IMR-90 (cell line): ENCODE results near the gene OR5B2. TPM values are rescaled to one million over a fixed set of nuclear protein-coding genes. Genes with fewer than 3 reads are reported as not detected.
A peak's percentile ranks its signal among the peaks of the same experiment; 100 is the strongest.

ENCODE experiments used
- ATAC-seq: fragments of 200-7000 bp; cut with Tn5 transposase; 2 replicates; pipeline ENCODE4 v1.9.1; 2020; ENCODE audit warnings: low read depth, mild to moderate bottlenecking, moderate library complexity
- BruUV-seq: library from RNA; stranded (reverse); fragments of 400-500 nt; replicated peaks from 2 replicates; lab custom pipeline; 2021; lab: Mats Ljungman, UMichigan
- CTCF ChIA-PET: fragments of 300-600 bp; formaldehyde crosslinking; extraction: SDS; loops from one replicate; lab custom pipeline; 2021; ENCODE audit warnings: antibody characterized with exemption; lab: Yijun Ruan, JAX
- POLR2A ChIA-PET: fragments of 300-600 bp; sonication (Branson Sonifier 250); formaldehyde crosslinking; loops from one replicate; lab custom pipeline; 2022; ENCODE audit warnings: antibody characterized with exemption; ENCODE audit not compliant: unreplicated experiment; lab: Charles Lee
- DNase-seq: peaks from one replicate; pipeline ENCODE4 v3.0.0; 2013
- H2AFZ ChIP-seq: replicated peaks from 2 replicates; pipeline ENCODE3; 2013; ENCODE audit warnings: low read length, mild to moderate bottlenecking; ENCODE audit not compliant: poor library complexity
- H2AK5ac ChIP-seq: 2 replicates; pipeline ENCODE4 v1.6.1; 2013; ENCODE audit warnings: low read depth, low read length, inconsistent platforms
- H2AK9ac ChIP-seq: replicated peaks from 2 replicates; pipeline ENCODE3; 2013; ENCODE audit warnings: mild to moderate bottlenecking, low read depth, low read length, moderate library complexity; ENCODE audit not compliant: poor library complexity
- H2BK120ac ChIP-seq: 2 replicates; pipeline ENCODE4 v1.6.1; 2013; ENCODE audit warnings: low read depth, low read length, inconsistent platforms
- H2BK15ac ChIP-seq: 3 replicates; pipeline ENCODE4 v1.6.1; 2013; ENCODE audit warnings: low read depth, low read length, inconsistent platforms
- H2BK20ac ChIP-seq: 2 replicates; pipeline ENCODE4 v1.6.1; 2013; ENCODE audit warnings: low read depth, mild to moderate bottlenecking, inconsistent platforms, low read length, moderate library complexity
- H2BK5ac ChIP-seq: 2 replicates; pipeline ENCODE4 v1.6.1; 2013; ENCODE audit warnings: mild to moderate bottlenecking, low read depth, low read length, inconsistent platforms; ENCODE audit not compliant: poor library complexity, severe bottlenecking
- H3K14ac ChIP-seq: replicated peaks from 2 replicates; pipeline ENCODE4 v1.6.1; 2013; ENCODE audit warnings: low read depth, low read length, inconsistent platforms
- H3K18ac ChIP-seq: 2 replicates; pipeline ENCODE4 v1.6.1; 2013; ENCODE audit warnings: low read depth, low read length, control low read depth
- H3K23ac ChIP-seq: 2 replicates; pipeline ENCODE4 v1.6.1; 2013; ENCODE audit warnings: low read depth, low read length, inconsistent platforms
- H3K27ac ChIP-seq: 2 replicates; pipeline ENCODE4 v1.5.1; 2013; ENCODE audit warnings: mild to moderate bottlenecking, control low read depth, low read length; ENCODE audit not compliant: insufficient read depth
- H3K27me3 ChIP-seq: 2 replicates; pipeline ENCODE4 v1.6.1; 2013; ENCODE audit warnings: low read length; ENCODE audit not compliant: control insufficient read depth, insufficient read depth
- H3K36me3 ChIP-seq: 2 replicates; pipeline ENCODE4 v1.6.1; 2013; ENCODE audit warnings: low read length, mixed read lengths; ENCODE audit not compliant: control insufficient read depth, insufficient read depth
- H3K4ac ChIP-seq: 2 replicates; pipeline ENCODE4 v1.6.1; 2013; ENCODE audit warnings: low read depth, low read length, inconsistent platforms
- H3K4me1 ChIP-seq: 2 replicates; pipeline ENCODE4 v1.6.1; 2013; ENCODE audit warnings: low read length, mixed read lengths; ENCODE audit not compliant: control insufficient read depth, insufficient read depth
- H3K4me2 ChIP-seq: 2 replicates; pipeline ENCODE4 v1.6.1; 2013; ENCODE audit warnings: low read depth, mild to moderate bottlenecking, control low read depth, low read length, moderate library complexity
- H3K4me3 ChIP-seq: 2 replicates; pipeline ENCODE4 v1.5.1; 2013; ENCODE audit warnings: low read depth, mild to moderate bottlenecking, control low read depth, low read length, moderate library complexity; ENCODE audit not compliant: insufficient read depth
- H3K56ac ChIP-seq: 2 replicates; pipeline ENCODE4 v1.6.1; 2013; ENCODE audit warnings: low read length, inconsistent platforms; ENCODE audit not compliant: insufficient read depth; ENCODE audit errors: extremely low read depth
- H3K79me1 ChIP-seq, 2 experiments: 2 replicates each; pipeline ENCODE4 v1.6.1; 2013; ENCODE audit warnings: low read length in 2 of 2, inconsistent platforms in 1 of 2, low read depth in 1 of 2
- H3K9ac ChIP-seq: 2 replicates; pipeline ENCODE4 v1.6.1; 2013; ENCODE audit warnings: low read depth, low read length, control low read depth
- H3K9me1 ChIP-seq: 2 replicates; pipeline ENCODE4 v1.6.1; 2013; ENCODE audit warnings: low read length, inconsistent platforms; ENCODE audit not compliant: insufficient read depth
- H3K9me3 ChIP-seq: 2 replicates; pipeline ENCODE4 v1.6.1; 2013; ENCODE audit warnings: low read length; ENCODE audit not compliant: control insufficient read depth, insufficient read depth
- H4K20me1 ChIP-seq: 2 replicates; pipeline ENCODE4 v1.6.1; 2013; ENCODE audit warnings: low read length, inconsistent platforms; ENCODE audit not compliant: insufficient read depth
- H4K5ac ChIP-seq: 2 replicates; pipeline ENCODE4 v1.6.1; 2013; ENCODE audit warnings: mild to moderate bottlenecking, low read depth, low read length, control low read depth
- H4K8ac ChIP-seq, 2 experiments: 2 replicates each; pipeline ENCODE4 v1.6.1; 2013; ENCODE audit warnings: low read depth in 2 of 2, low read length in 2 of 2, control low read depth in 1 of 2, inconsistent platforms in 1 of 2
- H4K91ac ChIP-seq: 2 replicates; pipeline ENCODE4 v1.6.1; 2013; ENCODE audit warnings: low read depth, low read length, inconsistent platforms; ENCODE audit not compliant: insufficient read depth
- BHLHE40 ChIP-seq: fragments of 150-350 bp; IDR thresholded peaks from 2 replicates; pipeline ENCODE4 v1.6.1; 2016; ENCODE audit warnings: mild to moderate bottlenecking, low read depth, low read length
- CEBPB ChIP-seq: IDR thresholded peaks from 2 replicates; pipeline ENCODE4 v1.6.1; 2012; ENCODE audit warnings: low read depth, low read length, improper control_type of control experiment
- CHD1 ChIP-seq: IDR thresholded peaks from 2 replicates; pipeline ENCODE4 v1.6.1; 2012; ENCODE audit warnings: low read depth, low read length, improper control_type of control experiment
- FOS ChIP-seq: fragments of 150-350 bp; IDR thresholded peaks from 2 replicates; pipeline ENCODE4 v1.6.1; 2016; ENCODE audit warnings: low read depth, low read length
- MAFK ChIP-seq: IDR thresholded peaks from 2 replicates; pipeline ENCODE4 v1.6.1; 2012; ENCODE audit warnings: low read depth, low read length, improper control_type of control experiment
- MAZ ChIP-seq: IDR thresholded peaks from 2 replicates; pipeline ENCODE4 v1.6.1; 2012; ENCODE audit warnings: low read depth, mild to moderate bottlenecking, low read length, improper control_type of control experiment, moderate library complexity, borderline replicate concordance
- MXI1 ChIP-seq: IDR thresholded peaks from 2 replicates; pipeline ENCODE4 v1.6.1; 2012; ENCODE audit warnings: low read depth, mild to moderate bottlenecking, low read length, moderate library complexity, borderline replicate concordance
- POLR2A ChIP-seq: IDR thresholded peaks from 2 replicates; pipeline ENCODE4 v1.6.1; 2012; ENCODE audit warnings: mild to moderate bottlenecking, low read depth, low read length
- RAD21 ChIP-seq: IDR thresholded peaks from 2 replicates; pipeline ENCODE4 v1.6.1; 2012; ENCODE audit warnings: low read length, improper control_type of control experiment
- RCOR1 ChIP-seq: IDR thresholded peaks from 2 replicates; pipeline ENCODE4 v1.6.1; 2012; ENCODE audit warnings: mild to moderate bottlenecking, low read length, improper control_type of control experiment; ENCODE audit not compliant: insufficient replicate concordance
- RFX5 ChIP-seq: IDR thresholded peaks from 2 replicates; pipeline ENCODE4 v1.8.0; 2012; ENCODE audit warnings: low read depth, mild to moderate bottlenecking, low read length, moderate library complexity
- SMC3 ChIP-seq: fragments of 150-350 bp; IDR thresholded peaks from 2 replicates; pipeline ENCODE4 v1.6.1; 2016; ENCODE audit warnings: low read depth, mild to moderate bottlenecking, antibody characterized with exemption, low read length, moderate library complexity
- WGBS, 2 experiments: methylation state at CpG; one replicate each; pipeline versions ENCODE4 v1.1.5 to v1.1.7; 2013; ENCODE audit warnings: missing lambda C conversion rate in 2 of 2; ENCODE audit not compliant: insufficient read length in 1 of 2; ENCODE audit errors: extremely low coverage in 2 of 2; 5-methylcytosine and 5-hydroxymethylcytosine counted together
- dilution Hi-C: fragments of 300-500 bp; cut with HindIII; formaldehyde crosslinking; loops from one replicate; pipeline ENCODE4 v1.14.3; 2018; ENCODE audit warnings: low sequenced_read_pairs; ENCODE audit not compliant: unreplicated experiment
- in situ Hi-C: fragments of 300-500 bp; cut with MboI; formaldehyde crosslinking; loops from 3 replicates; pipeline ENCODE4 v1.14.3; 2019; ENCODE audit warnings: low sequenced_read_pairs, inconsistent platforms, mixed read lengths
- intact Hi-C: fragments of 100-400 bp; cut with micrococcal nuclease; formaldehyde crosslinking; loops from 2 replicates; pipeline ENCODE4 v1.10.0; 2022
- polyA plus RNA-seq, 3 experiments: library from polyadenylated mRNA; depleted of rRNA; stranded (reverse); fragments of >200 nt; gene quantifications; 2 replicates each; pipeline ENCODE4 v1.2.3, GENCODE V29; 2012; ENCODE audit warnings: low replicate concordance in 1 of 3
- total RNA-seq: library from RNA; depleted of rRNA; stranded (reverse); fragments of >200 nt; gene quantifications from 2 replicates; pipeline ENCODE4 v1.2.3, GENCODE V29; 2012
- TF ChIP-seq, protein P1 (sequence below): fragments of 150-350 bp; IDR thresholded peaks from 2 replicates; pipeline ENCODE4 v1.6.1; 2016; ENCODE audit warnings: low read depth, mild to moderate bottlenecking, low read length, moderate library complexity, borderline replicate concordance
- TF ChIP-seq, protein P2 (sequence below): fragments of 150-350 bp; IDR thresholded peaks from 2 replicates; pipeline ENCODE4 v1.6.1; 2017; ENCODE audit warnings: mild to moderate bottlenecking, antibody characterized with exemption, low read length, low read depth
- TF ChIP-seq, protein P3 (sequence below): conservative IDR thresholded peaks from 2 replicates; pipeline ENCODE4 v1.5.1; 2012; ENCODE audit warnings: mild to moderate bottlenecking, low read depth, low read length, improper control_type of control experiment

OR5B2 gene
- total and polyA plus RNA-seq, 2 of the 4 experiments (the other 2 are of a cell fraction) = not detected

DNA sequence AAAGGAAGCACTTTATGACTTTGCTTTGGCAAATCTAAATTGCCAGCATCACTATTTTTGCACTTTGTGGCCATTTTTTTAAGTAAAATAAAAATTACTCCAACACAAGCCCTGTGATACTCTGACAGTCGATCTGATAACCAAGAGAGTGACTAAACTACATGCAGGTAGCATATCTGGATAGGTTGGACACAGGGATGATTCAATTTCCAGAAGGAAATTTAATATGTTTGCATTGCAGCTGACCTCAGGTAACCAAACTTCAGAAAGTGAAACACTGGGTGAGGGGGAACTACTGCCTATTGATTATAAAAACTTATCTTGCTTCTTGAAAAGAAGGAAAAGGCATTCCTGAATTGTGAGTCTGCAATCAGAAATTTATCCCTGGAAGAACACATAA is 35.2 kb downstream of the OR5B2 start:
- Histone ChIP-seq H2BK15ac (peak overlapping the region; percentile 8; the same call in 1 of the 3 replicates), H2BK5ac (peak overlapping the region; percentile 100), H4K91ac (peak overlapping the region; percentile 83), H3K27me3 (no peaks in the 10 kb centered on the region), H3K4me3 (no peak overlapping the region), H4K20me1 (no peaks in the 10 kb centered on the region), H2AK9ac (no peak overlapping the region), H3K4me1 (peaks cover 16% of the 10 kb centered on the region; the same call in 1 of the 2 replicates), H4K8ac (peak overlapping the region; percentile 80 to 99), H3K4me2 (no peak overlapping the region), H3K9ac (peak overlapping the region; percentile 71; the same call in 1 of the 2 replicates), H3K36me3 (no peaks in the 10 kb centered on the region), H2BK120ac (peak overlapping the region; percentile 97), H2BK20ac (peak overlapping the region; percentile 99), H2AK5ac (no peak overlapping the region), H4K5ac (peak overlapping the region; percentile 98; the same call in 1 of the 2 replicates), H3K14ac (peak overlapping the region; percentile 67; the same call in 1 of the 2 replicates), H3K4ac (peak overlapping the region; percentile 95; the same call in 1 of the 2 replicates), H2AFZ (no peak overlapping the region), H3K18ac (peak overlapping the region; percentile 100), H3K79me1 (no peaks in the 10 kb centered on the region), H3K23ac (peak overlapping the region; percentile 90; the same call in 1 of the 2 replicates), H3K9me1 (no peaks in the 10 kb centered on the region), H3K27ac (peak overlapping the region; percentile 93; the same call in 1 of the 2 replicates), H3K9me3 (peaks cover 8% of the 10 kb centered on the region), H3K56ac (peak overlapping the region; percentile 91)
- no TSS peak for BruUV-seq
- no CpG with 5 or more reads among the region's 1 CpG for WGBS, 2 experiments
- no peak for ATAC-seq
- in situ Hi-C loops = no loop called here
- POLR2A ChIA-PET = interaction anchor here (1.2 kb wide), 1 partner anchor 116 kb away, joined by 4 read pairs; no protein-coding TSS in a partner anchor
- dilution Hi-C loops = no loop called here
- peak; percentile 6 for DNase-seq
- no peak for TF ChIP-seq MAZ
- TF ChIP-seq, protein P1, sequence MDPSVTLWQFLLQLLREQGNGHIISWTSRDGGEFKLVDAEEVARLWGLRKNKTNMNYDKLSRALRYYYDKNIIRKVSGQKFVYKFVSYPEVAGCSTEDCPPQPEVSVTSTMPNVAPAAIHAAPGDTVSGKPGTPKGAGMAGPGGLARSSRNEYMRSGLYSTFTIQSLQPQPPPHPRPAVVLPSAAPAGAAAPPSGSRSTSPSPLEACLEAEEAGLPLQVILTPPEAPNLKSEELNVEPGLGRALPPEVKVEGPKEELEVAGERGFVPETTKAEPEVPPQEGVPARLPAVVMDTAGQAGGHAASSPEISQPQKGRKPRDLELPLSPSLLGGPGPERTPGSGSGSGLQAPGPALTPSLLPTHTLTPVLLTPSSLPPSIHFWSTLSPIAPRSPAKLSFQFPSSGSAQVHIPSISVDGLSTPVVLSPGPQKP = no peak
- TF ChIP-seq CHD1 = no peak
- no peak for TF ChIP-seq SMC3
- no peak for TF ChIP-seq FOS
- no peak for TF ChIP-seq RAD21
- no peak for TF ChIP-seq POLR2A
- no peak for TF ChIP-seq MAFK
- TF ChIP-seq RFX5 = no peak
- TF ChIP-seq, protein P2, sequence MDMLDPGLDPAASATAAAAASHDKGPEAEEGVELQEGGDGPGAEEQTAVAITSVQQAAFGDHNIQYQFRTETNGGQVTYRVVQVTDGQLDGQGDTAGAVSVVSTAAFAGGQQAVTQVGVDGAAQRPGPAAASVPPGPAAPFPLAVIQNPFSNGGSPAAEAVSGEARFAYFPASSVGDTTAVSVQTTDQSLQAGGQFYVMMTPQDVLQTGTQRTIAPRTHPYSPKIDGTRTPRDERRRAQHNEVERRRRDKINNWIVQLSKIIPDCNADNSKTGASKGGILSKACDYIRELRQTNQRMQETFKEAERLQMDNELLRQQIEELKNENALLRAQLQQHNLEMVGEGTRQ = no peak
- no peak for TF ChIP-seq CEBPB
- no peak for TF ChIP-seq BHLHE40
- TF ChIP-seq RCOR1 = no peak
- no peak for TF ChIP-seq MXI1
- TF ChIP-seq, protein P3, sequence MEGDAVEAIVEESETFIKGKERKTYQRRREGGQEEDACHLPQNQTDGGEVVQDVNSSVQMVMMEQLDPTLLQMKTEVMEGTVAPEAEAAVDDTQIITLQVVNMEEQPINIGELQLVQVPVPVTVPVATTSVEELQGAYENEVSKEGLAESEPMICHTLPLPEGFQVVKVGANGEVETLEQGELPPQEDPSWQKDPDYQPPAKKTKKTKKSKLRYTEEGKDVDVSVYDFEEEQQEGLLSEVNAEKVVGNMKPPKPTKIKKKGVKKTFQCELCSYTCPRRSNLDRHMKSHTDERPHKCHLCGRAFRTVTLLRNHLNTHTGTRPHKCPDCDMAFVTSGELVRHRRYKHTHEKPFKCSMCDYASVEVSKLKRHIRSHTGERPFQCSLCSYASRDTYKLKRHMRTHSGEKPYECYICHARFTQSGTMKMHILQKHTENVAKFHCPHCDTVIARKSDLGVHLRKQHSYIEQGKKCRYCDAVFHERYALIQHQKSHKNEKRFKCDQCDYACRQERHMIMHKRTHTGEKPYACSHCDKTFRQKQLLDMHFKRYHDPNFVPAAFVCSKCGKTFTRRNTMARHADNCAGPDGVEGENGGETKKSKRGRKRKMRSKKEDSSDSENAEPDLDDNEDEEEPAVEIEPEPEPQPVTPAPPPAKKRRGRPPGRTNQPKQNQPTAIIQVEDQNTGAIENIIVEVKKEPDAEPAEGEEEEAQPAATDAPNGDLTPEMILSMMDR = no peak
- intact Hi-C loops = loop anchor here (2.0 to 10.0 kb wide), 6 partner anchors 60 to 630 kb away; partner anchors contain the start of gene CTNND1
- CTCF ChIA-PET = interaction anchor here (1.4 kb wide), 1 partner anchor 120 kb away, joined by 4 read pairs; no protein-coding TSS in a partner anchor
